Measurements from ENCODE around the gene CTLA4. TPM values are rescaled to one million over a fixed set of nuclear protein-coding genes. Genes with fewer than 3 reads are reported as not detected.

The CTLA4 gene
- polyA plus RNA-seq, 1 donor (not counting 4 experiments of a cell fraction or from before 2014, with no cell fraction given): not detected

DNA sequence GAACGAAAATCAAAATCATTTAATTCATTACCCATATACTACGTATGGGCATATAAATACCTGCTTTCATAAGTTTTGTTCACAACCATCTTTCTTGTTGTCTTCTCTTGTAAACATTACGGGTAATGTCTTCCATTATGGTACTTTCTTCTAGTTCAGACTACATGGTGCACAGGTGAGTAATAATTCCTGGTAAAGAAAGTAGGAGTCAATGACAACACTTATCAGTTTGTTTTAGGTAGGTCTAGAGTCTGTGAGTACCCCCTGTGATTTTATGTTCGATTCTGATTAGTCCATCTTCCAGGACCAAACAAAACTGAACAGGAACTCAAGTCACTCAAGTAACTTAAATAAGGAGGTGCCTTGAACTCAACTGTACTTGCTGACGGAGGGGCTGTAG lies 25.2 kb upstream of the CTLA4 start:
- no peak overlapping the region for H3K9ac ChIP-seq (ENCODE audit: control insufficient read depth, extremely low read depth, insufficient read depth, low read length)
- H3K27ac ChIP-seq (ENCODE audit: control insufficient read depth, insufficient read depth, low read length): no peak overlapping the region
- H3K27me3 ChIP-seq (ENCODE audit: control insufficient read depth, extremely low read depth, insufficient read depth, low read length): no peaks in the 10 kb centered on the region
- H3K4me2 ChIP-seq (ENCODE audit: control insufficient read depth, extremely low read depth, insufficient read depth, low read depth, low read length): no peak overlapping the region
- no peaks in the 10 kb centered on the region for H3K9me3 ChIP-seq (ENCODE audit: control insufficient read depth, low read depth, low read length)
- H3K9me1 ChIP-seq (ENCODE audit: control insufficient read depth, extremely low read depth, insufficient read depth, low read length): no peaks in the 10 kb centered on the region
- H3K36me3 ChIP-seq (ENCODE audit: control insufficient read depth in 2 of 2, extremely low read depth in 1 of 2, insufficient read depth in 2 of 2, low read length in 2 of 2): no peaks in the 10 kb centered on the region
- no peak overlapping the region for H3K4me3 ChIP-seq (ENCODE audit: control insufficient read depth in 2 of 3, extremely low read depth in 1 of 3, insufficient read depth in 2 of 3, low read depth in 1 of 3, low read length in 3 of 3)
- no peak overlapping the region for H2AFZ ChIP-seq (ENCODE audit: control insufficient read depth, low read length)
- no peak for DNase-seq (ENCODE audit: low read depth, low spot score)
- H3K4me1 ChIP-seq (ENCODE audit: control insufficient read depth, extremely low read depth, insufficient read depth, low read length): no peaks in the 10 kb centered on the region
- H4K20me1 ChIP-seq (ENCODE audit: control insufficient read depth, extremely low read depth, insufficient read depth, low read length): no peaks in the 10 kb centered on the region
- no peak for FAIRE-seq
- dilution Hi-C loops (cut with MboI; ENCODE audit: extremely low pct_ligation_motif_present, low sequenced_read_pairs): no loop called here
- H3K79me2 ChIP-seq (ENCODE audit: control insufficient read depth, insufficient read depth, low read length): no peaks in the 10 kb centered on the region
- TF ChIP-seq EZH2 (IDR thresholded peaks at IDR 0.05; ENCODE audit: low read length): no peak
- TF ChIP-seq, protein P1, sequence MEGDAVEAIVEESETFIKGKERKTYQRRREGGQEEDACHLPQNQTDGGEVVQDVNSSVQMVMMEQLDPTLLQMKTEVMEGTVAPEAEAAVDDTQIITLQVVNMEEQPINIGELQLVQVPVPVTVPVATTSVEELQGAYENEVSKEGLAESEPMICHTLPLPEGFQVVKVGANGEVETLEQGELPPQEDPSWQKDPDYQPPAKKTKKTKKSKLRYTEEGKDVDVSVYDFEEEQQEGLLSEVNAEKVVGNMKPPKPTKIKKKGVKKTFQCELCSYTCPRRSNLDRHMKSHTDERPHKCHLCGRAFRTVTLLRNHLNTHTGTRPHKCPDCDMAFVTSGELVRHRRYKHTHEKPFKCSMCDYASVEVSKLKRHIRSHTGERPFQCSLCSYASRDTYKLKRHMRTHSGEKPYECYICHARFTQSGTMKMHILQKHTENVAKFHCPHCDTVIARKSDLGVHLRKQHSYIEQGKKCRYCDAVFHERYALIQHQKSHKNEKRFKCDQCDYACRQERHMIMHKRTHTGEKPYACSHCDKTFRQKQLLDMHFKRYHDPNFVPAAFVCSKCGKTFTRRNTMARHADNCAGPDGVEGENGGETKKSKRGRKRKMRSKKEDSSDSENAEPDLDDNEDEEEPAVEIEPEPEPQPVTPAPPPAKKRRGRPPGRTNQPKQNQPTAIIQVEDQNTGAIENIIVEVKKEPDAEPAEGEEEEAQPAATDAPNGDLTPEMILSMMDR (optimal IDR thresholded peaks at IDR 0.05 in 1 of 3, IDR thresholded peaks at IDR 0.05 in 1 of 3, conservative IDR thresholded peaks at IDR 0.05 in 1 of 3; ENCODE audit: extremely low read depth in 1 of 3, insufficient read depth in 2 of 3, low read length in 3 of 3): no peak

DNA sequence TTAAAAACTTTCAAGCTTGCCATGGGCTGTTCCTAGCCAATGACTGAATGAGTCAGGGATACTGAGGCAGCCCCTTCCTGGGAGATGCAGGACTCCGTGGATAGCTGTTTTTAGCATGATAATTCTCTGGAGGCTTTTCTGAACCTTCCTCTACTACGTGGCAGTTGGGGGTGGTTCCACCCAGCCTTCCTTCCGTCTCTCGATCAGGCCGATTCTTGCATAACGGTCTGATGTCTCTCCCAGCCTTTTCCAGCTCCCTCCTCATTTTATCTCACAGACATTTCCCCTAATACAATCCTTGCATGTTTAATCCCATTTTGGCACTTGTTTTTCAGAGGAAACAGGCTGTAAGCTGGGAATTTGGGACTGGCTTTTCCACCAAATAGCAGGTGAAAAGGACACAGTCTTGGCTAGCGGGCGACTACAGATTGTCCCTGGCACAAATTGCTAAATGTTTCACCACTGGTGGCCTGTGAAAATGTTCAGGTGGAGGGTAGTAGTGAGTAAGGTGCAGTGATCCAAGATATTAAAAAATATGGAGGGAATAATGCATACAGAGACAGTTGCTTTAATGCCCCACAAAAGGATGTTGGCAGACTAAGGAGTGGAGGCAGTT lies 21.0 kb upstream of the CTLA4 start:
- no peak for FAIRE-seq
- Histone ChIP-seq H3K4me1 (ENCODE audit: control insufficient read depth, extremely low read depth, insufficient read depth, low read length) (no peaks in the 10 kb centered on the region), H3K27me3 (ENCODE audit: control insufficient read depth, extremely low read depth, insufficient read depth, low read length) (no peaks in the 10 kb centered on the region), H3K4me2 (ENCODE audit: control insufficient read depth, extremely low read depth, insufficient read depth, low read depth, low read length) (no peak overlapping the region), H3K9me1 (ENCODE audit: control insufficient read depth, extremely low read depth, insufficient read depth, low read length) (no peaks in the 10 kb centered on the region), H3K4me3 (ENCODE audit: control insufficient read depth in 2 of 3, extremely low read depth in 1 of 3, insufficient read depth in 2 of 3, low read depth in 1 of 3, low read length in 3 of 3) (no peak overlapping the region), H3K9ac (ENCODE audit: control insufficient read depth, extremely low read depth, insufficient read depth, low read length) (no peak overlapping the region), H3K9me3 (ENCODE audit: control insufficient read depth, low read depth, low read length) (no peaks in the 10 kb centered on the region), H2AFZ (ENCODE audit: control insufficient read depth, low read length) (no peak overlapping the region), H3K36me3 (ENCODE audit: control insufficient read depth in 2 of 2, extremely low read depth in 1 of 2, insufficient read depth in 2 of 2, low read length in 2 of 2) (no peaks in the 10 kb centered on the region), H4K20me1 (ENCODE audit: control insufficient read depth, extremely low read depth, insufficient read depth, low read length) (no peaks in the 10 kb centered on the region), H3K27ac (ENCODE audit: control insufficient read depth, insufficient read depth, low read length) (no peak overlapping the region), H3K79me2 (ENCODE audit: control insufficient read depth, insufficient read depth, low read length) (no peaks in the 10 kb centered on the region)
- TF ChIP-seq EZH2 (IDR thresholded peaks at IDR 0.05; ENCODE audit: low read length): no peak
- TF ChIP-seq, protein P1 (optimal IDR thresholded peaks at IDR 0.05 in 1 of 3, IDR thresholded peaks at IDR 0.05 in 1 of 3, conservative IDR thresholded peaks at IDR 0.05 in 1 of 3; ENCODE audit: extremely low read depth in 1 of 3, insufficient read depth in 2 of 3, low read length in 3 of 3): no peak
- dilution Hi-C loops (cut with MboI; ENCODE audit: extremely low pct_ligation_motif_present, low sequenced_read_pairs): no loop called here
- DNase-seq (ENCODE audit: low read depth, low spot score): no peak

All from keratinocyte (primary cell).